HG03432 (cell line): ENCODE data around the gene CEP78.

Source experiments
- ATAC-seq: cut with Tn5 transposase; IDR thresholded peaks from one replicate; pipeline ENCODE4 v1.9.1; 2021; ENCODE audit warnings: mild to moderate bottlenecking, moderate library complexity; ENCODE audit not compliant: unreplicated experiment

Gene CEP78

GRCh38 chr9:78326564-78326963 is 90.7 kb downstream of the CEP78 start:
- no peak for ATAC-seq
